Measurements from ENCODE around the gene CLEC3A.

Gene CLEC3A, protein sequence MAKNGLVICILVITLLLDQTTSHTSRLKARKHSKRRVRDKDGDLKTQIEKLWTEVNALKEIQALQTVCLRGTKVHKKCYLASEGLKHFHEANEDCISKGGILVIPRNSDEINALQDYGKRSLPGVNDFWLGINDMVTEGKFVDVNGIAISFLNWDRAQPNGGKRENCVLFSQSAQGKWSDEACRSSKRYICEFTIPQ

DNA sequence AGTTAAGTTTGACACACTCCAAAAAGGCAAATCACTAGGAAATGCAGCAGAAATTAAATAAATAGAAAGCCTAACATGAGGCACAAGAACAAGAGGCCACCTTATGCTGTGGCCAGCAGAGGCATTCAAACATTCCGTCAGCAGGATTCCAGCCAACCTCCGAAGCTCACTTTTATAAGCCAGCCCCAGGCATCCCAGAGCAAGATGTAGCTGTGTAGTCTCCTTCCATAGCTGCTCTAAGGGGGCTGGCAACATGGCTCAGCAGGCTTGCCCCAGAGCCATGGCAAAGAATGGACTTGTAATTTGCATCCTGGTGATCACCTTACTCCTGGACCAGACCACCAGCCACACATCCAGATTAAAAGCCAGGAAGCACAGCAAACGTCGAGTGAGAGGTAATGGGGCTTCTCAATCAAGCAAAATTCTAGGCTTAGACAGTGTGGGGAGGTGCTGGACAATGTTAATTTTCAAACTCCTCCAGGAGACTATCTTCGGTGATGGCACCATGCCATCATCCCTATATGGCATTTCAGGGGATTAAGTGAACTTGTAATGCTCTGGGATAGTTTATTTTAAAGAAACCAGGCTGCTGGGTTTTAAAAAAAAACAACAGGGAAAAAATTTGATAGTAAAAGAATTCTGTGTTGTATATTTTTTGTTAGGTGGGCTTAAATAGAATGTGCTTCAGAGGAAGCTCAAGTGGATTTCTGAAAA lies at the start of gene CLEC3A:
Gene CLEC3A (plus strand): TSS at position 202 of the 714 bp plus-strand sequence. CDS start 79 bp downstream, at position 281.
- no peak for DNase-seq (ENCODE audit: low read depth)
- H3K4me3 ChIP-seq (ENCODE audit: low read length), result no peak within 1 kb of the TSS
- TF ChIP-seq CTCF (conservative IDR thresholded peaks at IDR 0.05; ENCODE audit: low read length), result no peak

DNA sequence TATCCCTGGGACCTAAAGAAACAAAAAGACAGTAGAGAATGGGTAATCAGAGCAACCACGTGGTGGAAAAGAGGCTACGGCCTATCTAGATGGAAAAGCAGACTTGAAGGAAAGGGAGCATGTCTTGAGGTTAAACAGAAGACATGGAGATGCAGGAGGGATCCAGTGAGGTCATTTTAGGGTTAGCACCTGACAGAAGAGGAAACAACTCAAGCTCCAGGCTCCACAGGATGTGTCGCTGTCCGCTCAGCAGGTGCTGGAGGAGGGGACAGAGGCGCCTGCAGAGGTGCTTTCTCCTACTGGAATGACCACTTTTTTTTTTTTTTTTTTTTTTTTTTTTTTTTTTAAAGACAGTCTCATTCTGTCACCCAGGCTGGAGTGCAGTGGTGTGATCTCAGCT lies 47.5 kb upstream of the CLEC3A start:
- no peak for TF ChIP-seq CTCF (conservative IDR thresholded peaks at IDR 0.05; ENCODE audit: low read length)
- H3K4me3 ChIP-seq (ENCODE audit: low read length), result no peak overlapping the region
- DNase-seq (ENCODE audit: low read depth), result no peak

- H3K4me3 ChIP-seq (ENCODE audit: low read length), result no peak overlapping the region
- no peak for TF ChIP-seq CTCF (conservative IDR thresholded peaks at IDR 0.05; ENCODE audit: low read length)
- DNase-seq (ENCODE audit: low read depth), result no peak
Measured at GRCh38 chr16:77975942-77976341, 46.4 kb upstream of the CLEC3A start.

DNA sequence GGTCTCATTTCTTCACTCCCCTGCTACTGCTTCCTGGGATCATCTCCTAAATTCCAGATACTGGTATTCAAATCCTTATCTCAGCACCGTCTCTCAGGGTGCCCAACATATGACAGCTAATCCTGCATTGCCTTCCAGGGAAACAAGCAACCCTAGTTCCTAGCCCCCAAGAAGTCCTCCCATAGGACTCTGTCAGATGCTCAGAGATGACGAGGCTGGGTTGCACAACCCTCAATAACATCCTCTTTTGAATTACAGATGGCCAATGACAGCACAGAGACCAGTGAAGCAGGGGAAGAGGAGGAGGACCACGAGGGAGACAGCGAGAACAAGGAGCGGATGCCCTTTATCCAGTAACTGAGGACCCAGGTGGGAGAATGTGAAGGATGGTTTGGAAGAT lies 45.0 kb upstream of the CLEC3A start:
- DNase-seq (ENCODE audit: low read depth), result no peak
- TF ChIP-seq CTCF (conservative IDR thresholded peaks at IDR 0.05; ENCODE audit: low read length), result no peak
- H3K4me3 ChIP-seq (ENCODE audit: low read length), result no peak overlapping the region

GRCh38 chr16:77985111-77985510 lies 37.2 kb upstream of the CLEC3A start:
- no peak overlapping the region for H3K4me3 ChIP-seq (ENCODE audit: low read length)
- no peak for DNase-seq (ENCODE audit: low read depth)
- no peak for TF ChIP-seq CTCF (conservative IDR thresholded peaks at IDR 0.05; ENCODE audit: low read length)

- no peak for DNase-seq (ENCODE audit: low read depth)
- no peak overlapping the region for H3K4me3 ChIP-seq (ENCODE audit: low read length)
- TF ChIP-seq CTCF (conservative IDR thresholded peaks at IDR 0.05; ENCODE audit: low read length), result no peak
Measured at GRCh38 chr16:77986011-77986740, 36.2 kb upstream of the CLEC3A start.

Data from AG10803 (cell line).